Measurements from ENCODE around the gene MEGF11. TPM values are rescaled to one million over a fixed set of nuclear protein-coding genes. Genes with fewer than 3 reads are reported as not detected.

Gene MEGF11
- total and polyA plus RNA-seq, 8 donors, result 0.05 to 0.92 (median 0.14) TPM; not detected in 4

- Histone ChIP-seq H3K27me3 (peaks cover 0 to 41% (median 0%) of the 10 kb centered on the region in 3 donors), H3K4me3 (no peak overlapping the region), H3K36me3 (no peaks in the 10 kb centered on the region), H3K27ac (no peak overlapping the region), H3K4me1 (peaks cover 0 to 17% (median 14%) of the 10 kb centered on the region in 4 donors), H3K9me3 (peaks cover 0 to 4% (median 0%) of the 10 kb centered on the region in 4 donors)
- 88 to 96% (median 94%) methylated on average over 3 of the region's 3 CpGs for WGBS, 5 donors
- TF ChIP-seq POLR2A (IDR thresholded peaks at IDR 0.05), result no peak
- no peak for TF ChIP-seq EP300 (IDR thresholded peaks at IDR 0.05)
- TF ChIP-seq, protein P1, sequence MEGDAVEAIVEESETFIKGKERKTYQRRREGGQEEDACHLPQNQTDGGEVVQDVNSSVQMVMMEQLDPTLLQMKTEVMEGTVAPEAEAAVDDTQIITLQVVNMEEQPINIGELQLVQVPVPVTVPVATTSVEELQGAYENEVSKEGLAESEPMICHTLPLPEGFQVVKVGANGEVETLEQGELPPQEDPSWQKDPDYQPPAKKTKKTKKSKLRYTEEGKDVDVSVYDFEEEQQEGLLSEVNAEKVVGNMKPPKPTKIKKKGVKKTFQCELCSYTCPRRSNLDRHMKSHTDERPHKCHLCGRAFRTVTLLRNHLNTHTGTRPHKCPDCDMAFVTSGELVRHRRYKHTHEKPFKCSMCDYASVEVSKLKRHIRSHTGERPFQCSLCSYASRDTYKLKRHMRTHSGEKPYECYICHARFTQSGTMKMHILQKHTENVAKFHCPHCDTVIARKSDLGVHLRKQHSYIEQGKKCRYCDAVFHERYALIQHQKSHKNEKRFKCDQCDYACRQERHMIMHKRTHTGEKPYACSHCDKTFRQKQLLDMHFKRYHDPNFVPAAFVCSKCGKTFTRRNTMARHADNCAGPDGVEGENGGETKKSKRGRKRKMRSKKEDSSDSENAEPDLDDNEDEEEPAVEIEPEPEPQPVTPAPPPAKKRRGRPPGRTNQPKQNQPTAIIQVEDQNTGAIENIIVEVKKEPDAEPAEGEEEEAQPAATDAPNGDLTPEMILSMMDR (IDR thresholded peaks at IDR 0.05), result no peak
- DNase-seq, result no peak
- intact Hi-C loops (cut with DNase I; ENCODE audit: low total_unique reads), result no loop called here
Observed at GRCh38 chr15:66044837-66045236, 208.7 kb downstream of the MEGF11 start.

DNA sequence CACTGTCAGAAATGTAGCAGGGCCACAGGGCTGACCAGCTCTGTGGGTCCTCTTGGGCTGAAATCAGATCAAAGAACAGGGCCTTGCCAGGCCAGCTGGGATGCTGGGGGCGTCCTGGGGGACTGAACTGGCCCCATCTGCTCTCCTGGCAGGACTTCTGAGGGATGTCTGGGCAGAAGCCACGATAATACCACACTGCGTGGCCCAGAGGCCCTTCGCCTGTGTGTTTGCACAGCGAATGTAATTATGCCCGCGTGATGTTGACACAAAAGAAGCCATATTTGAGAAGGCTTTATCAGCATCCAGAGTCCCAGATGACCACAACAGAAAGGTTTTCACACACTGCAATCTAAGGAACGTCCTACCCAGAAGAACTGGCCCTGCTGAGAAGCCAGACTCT, 210.3 kb downstream of the MEGF11 start:
- intact Hi-C loops (cut with DNase I; ENCODE audit: low total_unique reads), result no loop called here
- TF ChIP-seq, protein P1 (IDR thresholded peaks at IDR 0.05), result no peak
- TF ChIP-seq POLR2AphosphoS5 (IDR thresholded peaks at IDR 0.05), result peak in 2 of 3 donors; percentile 61 to 73
- DNase-seq, result peak; percentile 81 to 86
- H3K4me3 ChIP-seq, result no peak overlapping the region
- H3K4me1 ChIP-seq, result peaks cover 0 to 18% (median 17%) of the 10 kb centered on the region in 4 donors
- 20 to 43% (median 24%) methylated on average over 7 to 8 of the region's 8 CpGs for WGBS, 5 donors
- peak overlapping the region in 4 of 5 donors; percentile 48 to 65 (median 58) for H3K27ac ChIP-seq
- H3K36me3 ChIP-seq, result no peaks in the 10 kb centered on the region
- H3K27me3 ChIP-seq, result peaks cover 0 to 46% (median 0%) of the 10 kb centered on the region in 3 donors
- H3K9me3 ChIP-seq, result peaks cover 0 to 4% (median 0%) of the 10 kb centered on the region in 4 donors

GRCh38 chr15:66042624-66043023, 210.9 kb downstream of the MEGF11 start:
- DNase-seq, result peak; percentile 48 to 82
- H3K36me3 ChIP-seq, result no peaks in the 10 kb centered on the region
- TF ChIP-seq, protein P1 (IDR thresholded peaks at IDR 0.05), result no peak
- TF ChIP-seq POLR2AphosphoS5 (IDR thresholded peaks at IDR 0.05) (no peak), EP300 (IDR thresholded peaks at IDR 0.05) (no peak), POLR2A (IDR thresholded peaks at IDR 0.05) (no peak)

DNA sequence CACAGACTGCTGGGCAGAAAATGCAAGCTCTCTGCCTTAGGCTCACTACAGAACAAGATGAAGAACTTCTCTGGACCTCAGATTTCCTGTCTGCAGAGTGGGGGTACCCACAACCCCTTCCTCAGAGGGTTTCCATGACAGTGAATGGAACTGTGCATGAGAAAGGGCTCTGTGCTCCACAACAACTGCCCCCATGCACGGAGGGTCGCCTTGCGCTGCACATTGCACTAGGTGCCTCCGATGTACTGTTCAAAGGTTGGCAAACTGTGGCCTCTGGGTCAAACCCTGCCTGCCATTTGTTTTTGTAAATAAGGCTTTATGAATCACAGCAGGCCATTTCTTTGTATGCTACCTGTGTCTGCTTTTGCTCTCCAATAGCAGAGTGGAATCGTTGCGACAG, 212.3 kb downstream of the MEGF11 start:
- intact Hi-C loops (cut with DNase I; ENCODE audit: low total_unique reads), result no loop called here
- H3K36me3 ChIP-seq, result no peaks in the 10 kb centered on the region
- no peak overlapping the region for H3K4me3 ChIP-seq
- H3K4me1 ChIP-seq, result peaks cover 0 to 18% (median 17%) of the 10 kb centered on the region in 4 donors
- peaks cover 0 to 4% (median 0%) of the 10 kb centered on the region in 4 donors for H3K9me3 ChIP-seq
- no peak overlapping the region for H3K27ac ChIP-seq
- peaks cover 0 to 62% (median 0%) of the 10 kb centered on the region in 3 donors for H3K27me3 ChIP-seq
- WGBS, 5 donors, result 63 to 84% (median 75%) methylated on average over 6 of the region's 6 CpGs
- DNase-seq, result no peak
- TF ChIP-seq EP300 (IDR thresholded peaks at IDR 0.05) (no peak), POLR2A (IDR thresholded peaks at IDR 0.05) (no peak), POLR2AphosphoS5 (IDR thresholded peaks at IDR 0.05) (no peak)
- TF ChIP-seq, protein P1 (IDR thresholded peaks at IDR 0.05), result no peak

More at GRCh38 chr15:66042624-66043023, 210.9 kb downstream of the MEGF11 start:
- WGBS, 5 donors, result 26 to 42% (median 34%) methylated on average over 5 of the region's 5 CpGs
- Histone ChIP-seq H3K4me1 (peaks cover 0 to 18% (median 17%) of the 10 kb centered on the region in 4 donors), H3K9me3 (peaks cover 0 to 4% (median 0%) of the 10 kb centered on the region in 4 donors), H3K27me3 (peaks cover 0 to 49% (median 0%) of the 10 kb centered on the region in 3 donors), H3K27ac (peak overlapping the region in 3 of 5 donors; percentile 53 to 65 (median 64)), H3K4me3 (no peak overlapping the region)
- intact Hi-C loops (cut with DNase I; ENCODE audit: low total_unique reads), result no loop called here
